Body of pancreas (tissue), 4 donors: ENCODE data around the gene MPND.

ENCODE experiments used
- CTCF ChIP-seq, 7 experiments: fragments of 450-650 bp in 4 of 7; fragments of 200-600 bp in 3 of 7; sonication (generic) in 3 of 7; IDR thresholded peaks; one replicate each; pipeline ENCODE4 v1.5.1; 2016 to 2019; ENCODE audit warnings: antibody characterized with exemption in 7 of 7
- POLR2A ChIP-seq, 3 donors: fragments of 450-650 bp; IDR thresholded peaks; one replicate each; pipeline ENCODE4 v1.6.1; 2016; ENCODE audit warnings: antibody characterized with exemption in 3 of 3, mild to moderate bottlenecking in 2 of 3

GRCh38 chr19:4324228-4324627 lies 19.1 kb upstream of the MPND start:
- no peak for TF ChIP-seq CTCF (IDR thresholded peaks at IDR 0.05)
- TF ChIP-seq POLR2A (IDR thresholded peaks at IDR 0.05): no peak
